ENCODE data around the gene ACP4.
"Not testable (repeated sequence)": the region's sequence is repeated elsewhere in the genome, so short reads cannot be mapped to it uniquely, and the experiment has no call there.

The ACP4 gene

GRCh38 chr19:50790396-50790795 lies at the start of gene ACP4:
ACP4 (plus strand) TSS chr19:50790415; CDS start chr19:50790415, 0 bp downstream.
- no peak for DNase-seq

DNA sequence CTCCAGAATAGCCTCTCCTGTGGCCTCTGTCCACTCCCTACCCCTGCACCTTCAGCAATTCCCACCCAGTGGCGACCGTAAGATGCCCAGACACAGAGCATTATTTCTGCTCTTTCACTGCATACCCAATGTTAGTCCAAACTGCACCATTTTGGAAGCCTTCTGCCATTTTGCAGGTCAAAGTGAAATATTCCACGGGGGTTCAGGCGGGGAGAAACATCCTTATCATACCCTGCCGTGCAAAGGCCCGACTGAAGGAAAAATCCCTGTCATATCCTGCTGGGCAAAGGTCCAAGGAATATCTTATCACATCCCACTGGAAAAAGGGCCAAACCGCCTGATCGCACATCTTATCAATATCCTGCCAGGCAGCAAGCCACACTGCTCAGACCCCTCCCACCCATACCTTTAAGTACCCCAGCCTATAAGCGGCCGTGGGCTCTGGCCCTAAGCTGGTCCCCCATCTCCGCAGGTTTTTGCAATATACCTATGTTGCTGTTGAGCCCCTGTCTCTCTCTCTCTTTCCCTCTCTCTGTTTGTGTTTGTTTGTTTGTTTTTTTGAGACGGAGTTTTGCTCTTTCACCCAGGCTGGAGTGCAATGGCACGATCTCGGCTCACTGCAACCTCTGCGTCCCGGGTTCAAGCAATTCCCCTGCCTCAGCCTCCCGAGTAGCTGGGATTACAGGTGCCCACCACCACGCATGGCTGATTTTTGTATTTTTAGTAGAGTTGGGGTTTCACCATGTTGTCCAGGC lies 48.9 kb upstream of the ACP4 start:
- no peak for DNase-seq

GRCh38 chr19:50743537-50743936 lies 46.7 kb upstream of the ACP4 start:
- no peak for DNase-seq

DNA sequence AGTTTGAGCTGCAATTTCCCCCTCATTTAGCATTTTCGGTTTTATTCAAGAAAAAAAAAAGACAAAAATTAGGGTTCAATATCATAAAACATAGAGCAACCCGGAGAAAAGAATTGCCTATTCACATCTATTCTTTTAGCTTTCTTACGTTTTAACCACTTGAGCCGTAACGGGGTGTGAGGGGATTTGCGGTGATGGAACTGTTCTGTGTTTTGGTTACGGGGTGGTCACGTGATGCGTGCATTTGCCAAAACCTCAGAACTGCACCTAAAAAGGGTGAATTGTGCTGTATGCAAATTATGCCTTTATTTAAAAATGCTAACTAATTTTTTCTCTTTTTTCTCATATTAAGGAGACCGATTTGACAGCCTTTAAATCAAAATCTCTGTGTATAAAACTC lies 45.0 kb upstream of the ACP4 start:
- no peak for DNase-seq

GRCh38 chr19:50747141-50747540 lies 43.1 kb upstream of the ACP4 start:
- not testable (repeated sequence) for DNase-seq

DNA sequence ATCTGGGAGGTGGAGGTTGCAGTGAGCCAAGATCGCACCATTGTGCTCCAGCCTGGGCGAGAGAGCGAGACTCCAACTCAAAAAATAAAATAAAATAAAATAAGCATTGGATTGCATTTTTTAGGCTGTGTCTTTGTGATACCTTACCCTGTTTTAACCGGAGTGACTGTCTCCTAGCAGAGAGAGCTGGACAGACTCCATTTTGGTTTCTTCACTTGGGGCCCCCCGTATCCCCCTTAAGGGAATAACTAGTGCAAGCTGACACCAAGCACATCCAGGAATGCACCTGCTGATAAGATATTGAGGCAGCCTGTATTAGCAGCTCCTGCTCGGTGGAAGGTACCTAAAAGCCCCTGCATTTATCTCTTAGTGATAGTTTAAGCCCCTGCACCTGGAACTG lies 40.7 kb upstream of the ACP4 start:
- DNase-seq = no peak

GRCh38 chr19:50750010-50750409 lies 40.2 kb upstream of the ACP4 start:
- no peak for DNase-seq

DNA sequence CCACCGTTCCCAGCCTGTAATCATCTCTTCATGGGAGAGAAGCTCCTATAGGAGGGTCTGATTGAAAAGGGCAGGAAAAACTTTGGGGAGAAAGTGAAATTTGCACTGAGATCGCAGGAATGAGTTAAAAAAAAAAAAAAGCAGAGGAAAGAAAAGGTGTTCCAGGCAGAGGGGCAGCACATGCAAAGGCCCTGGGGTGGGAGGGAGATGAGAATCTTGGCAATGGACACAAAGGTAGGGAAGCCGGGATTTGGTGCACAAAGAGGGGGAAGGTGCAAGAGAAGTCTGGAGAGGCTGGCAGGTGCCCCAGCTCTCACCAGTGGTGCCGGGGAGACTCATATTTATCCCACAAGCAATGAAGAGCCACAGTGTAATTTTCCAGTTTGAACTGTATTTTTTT lies 36.3 kb upstream of the ACP4 start:
- no peak for DNase-seq

- not testable (repeated sequence) for DNase-seq
These were observed 34.0 kb upstream of the ACP4 start for GRCh38 chr19:50756244-50756643.

DNA sequence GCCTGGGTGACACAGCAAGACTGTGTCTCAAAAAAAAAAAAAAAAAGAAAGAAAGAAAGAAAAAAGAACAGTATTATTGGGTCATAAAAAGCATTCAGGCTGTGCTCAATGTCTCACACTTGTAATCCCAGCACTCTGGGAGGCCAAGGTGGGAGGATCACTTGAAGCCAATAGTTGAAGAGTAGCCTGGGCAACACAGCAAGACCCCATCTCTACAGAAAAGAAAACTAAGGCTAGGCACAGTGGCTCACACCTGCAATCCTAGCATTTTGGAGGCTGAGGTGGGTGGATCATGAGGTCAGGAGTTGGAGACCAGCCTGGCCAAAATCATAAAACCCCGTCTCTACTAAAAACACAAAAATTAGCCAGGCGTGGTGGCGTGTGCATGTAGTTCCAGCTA lies 32.6 kb upstream of the ACP4 start:
- not testable (repeated sequence) for DNase-seq

GRCh38 chr19:50759076-50759475 lies 31.1 kb upstream of the ACP4 start:
- DNase-seq = not testable (repeated sequence)

DNA sequence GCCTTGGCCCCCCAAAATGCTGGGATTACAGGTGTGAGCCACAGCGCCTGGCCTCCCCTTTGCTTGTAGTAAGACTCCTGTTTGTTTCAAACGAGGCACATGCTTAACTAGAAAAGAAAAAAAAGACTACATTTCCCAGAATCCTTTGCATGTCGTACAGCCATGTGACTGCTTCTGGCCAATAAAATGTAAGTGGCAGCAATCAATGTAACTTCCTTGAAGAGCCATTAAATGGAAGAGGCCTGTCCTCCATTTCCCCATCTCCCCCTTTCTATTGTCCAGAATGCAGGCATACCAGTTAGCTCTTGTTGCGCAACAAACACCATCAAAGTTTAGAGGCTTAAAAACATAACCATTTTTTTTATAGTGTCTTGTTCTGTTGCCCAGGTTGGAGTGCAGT lies 30.3 kb upstream of the ACP4 start:
- DNase-seq = no peak

GRCh38 chr19:50761501-50761900 lies 28.7 kb upstream of the ACP4 start:
- not testable (repeated sequence) for DNase-seq

DNA sequence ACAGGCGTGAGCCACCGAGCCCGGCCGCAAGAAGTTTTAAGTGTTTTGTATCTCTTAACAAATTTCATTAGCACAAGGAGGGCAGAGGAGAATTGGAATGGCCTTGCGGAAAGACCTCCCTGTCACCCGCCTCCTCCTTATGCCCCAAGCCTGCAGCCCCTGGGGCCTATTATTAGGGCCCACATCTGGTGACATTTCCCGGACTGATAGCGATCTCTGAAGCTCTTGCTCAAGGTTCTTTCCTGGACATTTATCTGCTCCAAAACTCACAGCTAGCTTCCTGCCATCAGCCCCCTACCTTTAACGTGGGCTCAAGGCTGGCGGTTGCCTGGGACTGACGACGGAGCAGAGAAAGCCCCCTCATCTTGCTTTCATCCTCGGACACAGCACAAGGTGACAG lies 26.7 kb upstream of the ACP4 start:
- not testable (repeated sequence) for DNase-seq

GRCh38 chr19:50764409-50764808 lies 25.8 kb upstream of the ACP4 start:
- no peak for DNase-seq

GRCh38 chr19:50766746-50767145 lies 23.5 kb upstream of the ACP4 start:
- not testable (repeated sequence) for DNase-seq

- not testable (repeated sequence) for DNase-seq
These were observed 23.0 kb upstream of the ACP4 start for GRCh38 chr19:50767263-50767662.

DNA sequence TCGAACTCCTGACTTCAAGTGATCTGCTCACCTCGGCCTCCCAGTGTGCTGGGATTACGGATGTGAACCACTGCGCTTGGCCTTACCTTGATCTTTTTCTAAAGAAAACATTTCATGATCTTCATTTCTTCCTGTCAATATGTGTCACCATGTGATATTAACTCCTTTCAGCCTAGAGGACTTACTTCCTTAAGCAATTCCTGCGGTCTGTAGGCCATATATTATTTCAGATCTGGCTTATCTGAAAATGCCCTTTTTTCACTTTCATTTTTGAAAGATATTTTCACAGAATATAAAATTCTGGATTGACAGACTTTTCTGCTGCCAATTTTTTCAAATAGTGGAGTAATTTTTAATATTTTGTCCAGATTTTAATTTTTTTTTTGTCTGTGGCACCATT lies 21.9 kb upstream of the ACP4 start:
- DNase-seq = no peak

GRCh38 chr19:50770164-50770563 lies 20.1 kb upstream of the ACP4 start, which contains the start of gene GPR32:
GPR32 (plus strand) TSS chr19:50770464; CDS start chr19:50770601, 137 bp downstream.
- DNase-seq = not testable (repeated sequence)

DNA sequence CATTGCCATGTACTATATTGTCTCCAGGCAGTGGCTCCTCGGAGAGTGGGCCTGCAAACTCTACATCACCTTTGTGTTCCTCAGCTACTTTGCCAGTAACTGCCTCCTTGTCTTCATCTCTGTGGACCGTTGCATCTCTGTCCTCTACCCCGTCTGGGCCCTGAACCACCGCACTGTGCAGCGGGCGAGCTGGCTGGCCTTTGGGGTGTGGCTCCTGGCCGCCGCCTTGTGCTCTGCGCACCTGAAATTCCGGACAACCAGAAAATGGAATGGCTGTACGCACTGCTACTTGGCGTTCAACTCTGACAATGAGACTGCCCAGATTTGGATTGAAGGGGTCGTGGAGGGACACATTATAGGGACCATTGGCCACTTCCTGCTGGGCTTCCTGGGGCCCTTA lies 19.3 kb upstream of the ACP4 start:
- DNase-seq = no peak

GRCh38 chr19:50772476-50772875 lies 17.7 kb upstream of the ACP4 start:
- DNase-seq = no peak

DNA sequence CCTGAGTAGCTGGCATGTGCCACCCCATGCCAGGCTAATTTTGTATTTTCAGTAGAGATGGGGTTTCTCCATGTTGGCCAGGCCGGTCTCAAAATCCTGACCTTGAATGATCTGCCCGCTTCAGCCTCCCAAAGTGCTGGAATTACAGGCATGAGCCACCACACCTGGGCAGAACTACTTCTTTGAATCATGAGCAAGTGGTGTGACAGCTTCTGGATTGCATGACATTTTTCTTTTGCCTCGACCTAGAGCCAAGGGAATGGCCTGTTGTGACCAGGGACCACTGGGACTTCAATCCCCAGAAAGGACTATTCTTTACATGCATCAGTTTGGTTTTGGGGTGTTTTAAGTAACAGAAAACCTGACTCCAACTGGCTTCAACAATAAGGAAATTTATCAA lies 17.3 kb upstream of the ACP4 start:
- not testable (repeated sequence) for DNase-seq

- DNase-seq = not testable (repeated sequence)
These were observed 16.8 kb upstream of the ACP4 start for GRCh38 chr19:50773454-50773853.

GRCh38 chr19:50776131-50776530 lies 14.1 kb upstream of the ACP4 start:
- no peak for DNase-seq

GRCh38 chr19:50777261-50777660 lies 13.0 kb upstream of the ACP4 start:
- no peak for DNase-seq
